Kidney epithelial cell (primary cell): ENCODE results near the gene TAPBPL. TPM values are rescaled to one million over a fixed set of nuclear protein-coding genes. Genes with fewer than 3 reads are reported as not detected.

ENCODE experiments used
- DNase-seq: peaks from one replicate; pipeline ENCODE4 v3.0.0-alpha.2; 2010; ENCODE audit warnings: low read depth
- H3K27me3 ChIP-seq: 2 replicates; pipeline ENCODE4 v1.6.0; 2011; ENCODE audit warnings: low read length; ENCODE audit not compliant: control insufficient read depth, insufficient read depth
- H3K36me3 ChIP-seq: 2 replicates; pipeline ENCODE4 v1.5.1; 2011; ENCODE audit warnings: low read length; ENCODE audit not compliant: control insufficient read depth, insufficient read depth
- H3K4me3 ChIP-seq: 2 replicates; pipeline ENCODE4 v1.5.1; 2011; ENCODE audit warnings: low read depth, mild to moderate bottlenecking, control low read depth, low read length
- total RNA-seq: library from RNA; depleted of rRNA; stranded (reverse); fragments of >200 nt; gene quantifications from 2 replicates; pipeline ENCODE4 v1.2.3, GENCODE V29; 2015
- TF ChIP-seq, protein P1 (sequence below): IDR thresholded peaks from 2 replicates; pipeline ENCODE4 v1.5.1; 2011; ENCODE audit warnings: mild to moderate bottlenecking, moderate library complexity, low read length, control low read depth, inconsistent platforms; ENCODE audit not compliant: insufficient read depth, poor library complexity, severe bottlenecking

TAPBPL gene
- total RNA-seq, 1 donor from 2014 or later: 14.4 TPM

DNA sequence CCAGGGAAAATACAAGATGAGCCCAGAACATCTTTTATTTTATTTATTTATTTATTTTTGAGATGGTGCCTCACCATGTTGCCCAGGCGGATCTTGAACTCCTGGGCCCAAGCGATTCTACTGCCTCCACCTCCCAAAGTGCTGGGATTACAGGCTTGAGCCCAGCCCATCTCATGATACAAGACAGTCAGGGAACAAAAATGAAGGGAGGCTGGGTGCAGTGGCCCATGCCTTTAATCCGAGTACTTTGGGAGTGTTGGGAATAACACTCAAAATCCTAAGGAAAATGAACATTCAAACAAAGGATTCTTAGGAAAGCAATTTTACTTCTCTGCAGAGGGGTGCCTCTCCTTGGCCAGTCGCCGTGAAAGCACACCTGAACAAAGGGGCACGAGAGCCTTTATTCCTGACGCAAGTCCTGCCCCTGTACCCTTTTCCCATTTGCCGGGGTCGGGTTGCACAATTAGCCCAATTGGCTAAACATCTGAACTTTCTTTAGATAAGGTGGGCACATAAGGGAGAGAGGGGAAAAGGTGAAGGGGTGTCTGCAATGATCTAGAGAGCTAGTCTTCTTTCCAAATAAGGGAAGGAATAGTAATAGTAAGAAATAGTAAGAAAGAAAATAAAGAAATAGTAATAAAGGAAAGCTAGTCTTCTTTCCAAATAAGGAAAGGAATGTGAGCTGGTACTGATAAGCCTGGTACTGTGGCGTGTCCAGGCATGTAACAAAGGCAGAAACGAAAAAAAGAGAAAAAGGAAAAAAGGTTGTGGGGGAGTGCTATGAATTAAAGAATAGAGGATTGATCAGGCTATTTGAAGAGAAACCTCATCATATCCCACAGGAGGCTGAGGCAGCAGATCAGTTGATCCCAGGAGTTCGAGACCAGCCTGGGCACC is 55.5 kb downstream of the TAPBPL start:
- no peak overlapping the region for H3K4me3 ChIP-seq
- peaks cover under 1% of the 10 kb centered on the region for H3K36me3 ChIP-seq
- TF ChIP-seq, protein P1, sequence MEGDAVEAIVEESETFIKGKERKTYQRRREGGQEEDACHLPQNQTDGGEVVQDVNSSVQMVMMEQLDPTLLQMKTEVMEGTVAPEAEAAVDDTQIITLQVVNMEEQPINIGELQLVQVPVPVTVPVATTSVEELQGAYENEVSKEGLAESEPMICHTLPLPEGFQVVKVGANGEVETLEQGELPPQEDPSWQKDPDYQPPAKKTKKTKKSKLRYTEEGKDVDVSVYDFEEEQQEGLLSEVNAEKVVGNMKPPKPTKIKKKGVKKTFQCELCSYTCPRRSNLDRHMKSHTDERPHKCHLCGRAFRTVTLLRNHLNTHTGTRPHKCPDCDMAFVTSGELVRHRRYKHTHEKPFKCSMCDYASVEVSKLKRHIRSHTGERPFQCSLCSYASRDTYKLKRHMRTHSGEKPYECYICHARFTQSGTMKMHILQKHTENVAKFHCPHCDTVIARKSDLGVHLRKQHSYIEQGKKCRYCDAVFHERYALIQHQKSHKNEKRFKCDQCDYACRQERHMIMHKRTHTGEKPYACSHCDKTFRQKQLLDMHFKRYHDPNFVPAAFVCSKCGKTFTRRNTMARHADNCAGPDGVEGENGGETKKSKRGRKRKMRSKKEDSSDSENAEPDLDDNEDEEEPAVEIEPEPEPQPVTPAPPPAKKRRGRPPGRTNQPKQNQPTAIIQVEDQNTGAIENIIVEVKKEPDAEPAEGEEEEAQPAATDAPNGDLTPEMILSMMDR: no peak
- H3K27me3 ChIP-seq: no peaks in the 10 kb centered on the region
- no peak for DNase-seq

DNA sequence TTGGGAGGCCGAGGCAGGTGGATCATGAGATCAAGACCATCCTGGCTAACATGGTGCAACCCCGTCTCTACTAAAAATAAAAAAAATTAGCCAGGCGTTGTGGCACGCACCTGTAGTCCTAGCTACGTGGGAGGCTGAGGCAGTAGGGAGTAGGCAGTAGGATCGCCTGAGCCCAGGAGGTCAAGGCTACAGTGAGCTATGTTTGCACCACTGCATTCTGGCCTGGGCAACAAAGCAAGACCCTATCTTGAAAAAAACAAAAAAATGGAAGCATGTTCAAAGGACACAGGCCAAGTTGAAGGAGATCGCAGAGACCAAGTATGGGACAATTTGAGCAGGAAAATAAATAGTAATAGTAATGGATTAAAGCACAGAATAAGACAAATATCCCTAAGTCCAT is 56.2 kb downstream of the TAPBPL start:
- no peak for DNase-seq
- H3K36me3 ChIP-seq: peaks cover 2% of the 10 kb centered on the region
- no peaks in the 10 kb centered on the region for H3K27me3 ChIP-seq
- TF ChIP-seq, protein P1: no peak
- no peak overlapping the region for H3K4me3 ChIP-seq

Other genes with a start within 250 kb of the TAPBPL start
- gene PLEKHG6, start 141.4 kb upstream of the TAPBPL start, total RNA-seq: 2.3 and 3.3 TPM in 2 replicates
- gene TNFRSF1A, start 110.0 kb upstream of the TAPBPL start, total RNA-seq: 115 and 143 TPM in 2 replicates
- 10.4 and 11.1 TPM in 2 replicates for gene SCNN1A, start 76.5 kb upstream of the TAPBPL start, total RNA-seq
- gene LTBR, start 67.9 kb upstream of the TAPBPL start, total RNA-seq: 134 and 219 TPM in 2 replicates
- not detected in 2 replicates for gene CD27, start 7.1 kb upstream of the TAPBPL start, total RNA-seq
- 1.6 and 4.8 TPM in 2 replicates for gene VAMP1, start 18.6 kb downstream of the TAPBPL start, total RNA-seq
- gene MRPL51, start 41.2 kb downstream of the TAPBPL start, total RNA-seq: 63.7 and 78.3 TPM in 2 replicates
- gene NCAPD2, start 42.1 kb downstream of the TAPBPL start, total RNA-seq: 62.3 and 98.0 TPM in 2 replicates
- gene GAPDH, start 82.5 kb downstream of the TAPBPL start, total RNA-seq: 3,951 and 4,700 TPM in 2 replicates
- gene IFFO1, start 104.0 kb downstream of the TAPBPL start, total RNA-seq: 9.9 and 12.4 TPM in 2 replicates
- gene NOP2, start 116.2 kb downstream of the TAPBPL start, total RNA-seq: 52.4 and 62.2 TPM in 2 replicates
- 276 and 287 TPM in 2 replicates for gene CHD4, start 155.3 kb downstream of the TAPBPL start, total RNA-seq
- 3.8 and 5.2 TPM in 2 replicates for gene LPAR5, start 183.9 kb downstream of the TAPBPL start, total RNA-seq
- 0.75 and 0.89 TPM in 2 replicates for gene ACRBP, start 195.4 kb downstream of the TAPBPL start, total RNA-seq
- gene ING4, start 211.1 kb downstream of the TAPBPL start, total RNA-seq: 31.8 and 34.1 TPM in 2 replicates
- gene ZNF384, start 237.3 kb downstream of the TAPBPL start, total RNA-seq: 34.0 and 36.6 TPM in 2 replicates
- gene PIANP, start 248.8 kb downstream of the TAPBPL start, total RNA-seq: 0.07 and 0.13 TPM in 2 replicates